ENCODE measurements around the gene AAGAB.
A peak's percentile ranks its signal among the peaks of the same experiment; 100 is the strongest.
"Not testable (repeated sequence)": the region's sequence is repeated elsewhere in the genome, so short reads cannot be mapped to it uniquely, and the experiment has no call there.

The AAGAB gene

GRCh38 chr15:67254238-67255175 is at the start of gene AAGAB, which contains the start of gene IQCH:
Gene AAGAB (minus strand): TSS chr15:67254661. CDS start chr15:67254631, 30 bp downstream.
Gene IQCH (plus strand): TSS chr15:67254786. CDS start chr15:67254897, 111 bp downstream.
- DNase-seq: peak; percentile 95

GRCh38 chr15:67303490-67304363 is 49.3 kb upstream of the AAGAB start:
- no peak for DNase-seq

- DNase-seq: no peak
Observed at GRCh38 chr15:67300266-67301025, 46.0 kb upstream of the AAGAB start.

GRCh38 chr15:67296684-67297083 is 42.2 kb upstream of the AAGAB start:
- no peak for DNase-seq

GRCh38 chr15:67296188-67296587 is 41.7 kb upstream of the AAGAB start:
- DNase-seq: no peak

- no peak for DNase-seq
Observed at GRCh38 chr15:67290319-67290718, 35.9 kb upstream of the AAGAB start.

GRCh38 chr15:67286400-67286799 is 31.9 kb upstream of the AAGAB start:
- not testable (repeated sequence) for DNase-seq

GRCh38 chr15:67285625-67286024 is 31.2 kb upstream of the AAGAB start:
- DNase-seq: not testable (repeated sequence)

- DNase-seq: no peak
Observed at GRCh38 chr15:67281714-67282113, 27.3 kb upstream of the AAGAB start.

- DNase-seq: no peak
Observed at GRCh38 chr15:67280217-67280616, 25.8 kb upstream of the AAGAB start.

- no peak for DNase-seq
Observed at GRCh38 chr15:67276666-67277065, 22.2 kb upstream of the AAGAB start.

- DNase-seq: no peak
Observed at GRCh38 chr15:67274236-67274635, 19.8 kb upstream of the AAGAB start.

- no peak for DNase-seq
Observed at GRCh38 chr15:67267951-67268941, 13.8 kb upstream of the AAGAB start.

- DNase-seq: no peak
Observed at GRCh38 chr15:67267440-67267839, 13.0 kb upstream of the AAGAB start.

- no peak for DNase-seq
Observed at GRCh38 chr15:67266870-67267269, 12.4 kb upstream of the AAGAB start.

- no peak for DNase-seq
Observed at GRCh38 chr15:67259806-67260205, 5.3 kb upstream of the AAGAB start.

GRCh38 chr15:67259379-67259778 is 4.9 kb upstream of the AAGAB start:
- DNase-seq: no peak

GRCh38 chr15:67258412-67258811 is 4.0 kb upstream of the AAGAB start:
- not testable (repeated sequence) for DNase-seq

- no peak for DNase-seq
Observed at GRCh38 chr15:67256051-67256450, 1.6 kb upstream of the AAGAB start.

- DNase-seq: no peak
Observed at GRCh38 chr15:67253549-67254237, 768 bp downstream of the AAGAB start.

GRCh38 chr15:67253101-67253500 is 1.4 kb downstream of the AAGAB start:
- no peak for DNase-seq

Data from amniotic stem cell (primary cell).